ENCODE measurements around the gene TMEM212. TPM values are rescaled to one million over a fixed set of nuclear protein-coding genes. Genes with fewer than 3 reads are reported as not detected.

The TMEM212 gene
- total and polyA plus RNA-seq, 2 donors (not counting 3 experiments of a cell fraction or from before 2014, with no cell fraction given), result not detected

- Histone ChIP-seq H3K9me3 (replicated peaks; ENCODE audit: control insufficient read depth, insufficient read depth, low read length) (no peaks in the 10 kb centered on the region), H3K36me3 (ENCODE audit: control insufficient read depth in 2 of 2, extremely low read depth in 1 of 2, insufficient read depth in 2 of 2, low read length in 2 of 2) (no peaks in the 10 kb centered on the region), H2AFZ (ENCODE audit: low read depth, low read length) (no peak overlapping the region), H3K4me3 (replicated peaks in 1 of 3; ENCODE audit: insufficient read depth in 1 of 3, low read depth in 1 of 3, low read length in 3 of 3) (no peak overlapping the region), H4K20me1 (replicated peaks; ENCODE audit: control insufficient read depth, extremely low read depth, insufficient read depth, low read length) (no peaks in the 10 kb centered on the region), H3K9ac (replicated peaks; ENCODE audit: extremely low read depth, insufficient read depth, low read length) (no peak overlapping the region), H3K27ac (ENCODE audit: insufficient read depth, low read depth, low read length) (no peak overlapping the region), H3K9me1 (replicated peaks; ENCODE audit: control insufficient read depth, extremely low read depth, insufficient read depth, low read length) (no peaks in the 10 kb centered on the region), H3K4me1 (ENCODE audit: control insufficient read depth, extremely low read depth, insufficient read depth, low read length) (peaks cover 5% of the 10 kb centered on the region), H3K27me3 (ENCODE audit: control insufficient read depth in 2 of 2, insufficient read depth in 2 of 2, low read length in 2 of 2) (no peaks in the 10 kb centered on the region), H3K79me2 (ENCODE audit: control insufficient read depth, insufficient read depth, low read length) (no peaks in the 10 kb centered on the region), H3K4me2 (ENCODE audit: insufficient read depth, low read length) (no peak overlapping the region)
- dilution Hi-C loops (cut with MboI; ENCODE audit: extremely low pct_ligation_motif_present, low sequenced_read_pairs) (no loop called here), intact Hi-C loops (cut with micrococcal nuclease) (no loop called here)
- FAIRE-seq, result no peak
- POLR2A ChIA-PET, result no interaction called here
- DNase-seq (ENCODE audit: low read depth, low spot score), result no peak
- BruUV-seq (replicated peaks), result no TSS peak
- TF ChIP-seq GATA2 (IDR thresholded peaks at IDR 0.05; ENCODE audit: insufficient read depth, insufficient read length, low read depth, low read length) (no peak), MYC (IDR thresholded peaks at IDR 0.05; ENCODE audit: low read depth, low read length) (no peak), POLR2AphosphoS5 (IDR thresholded peaks at IDR 0.05; ENCODE audit: insufficient read depth, low read depth, low read length) (no peak), JUN (IDR thresholded peaks at IDR 0.05; ENCODE audit: borderline replicate concordance, insufficient read depth, insufficient read length, low read depth) (no peak), EZH2 (IDR thresholded peaks at IDR 0.05; ENCODE audit: borderline replicate concordance, low read depth, low read length, severe bottlenecking) (no peak), MAX (IDR thresholded peaks at IDR 0.05; ENCODE audit: insufficient read depth, insufficient read length) (no peak), CTCF (IDR thresholded peaks at IDR 0.05; ENCODE audit: extremely low read depth in 1 of 2, insufficient read depth in 1 of 2, low read depth in 1 of 2, low read length in 2 of 2) (no peak), POLR2A (IDR thresholded peaks at IDR 0.05; ENCODE audit: low read depth, low read length) (no peak), FOS (IDR thresholded peaks at IDR 0.05; ENCODE audit: borderline replicate concordance, insufficient read depth, low read length) (no peak)
- CTCF ChIA-PET, result interaction anchor here (1.2 kb wide), 1 partner anchor 18 kb away, joined by 3 read pairs; no protein-coding TSS in a partner anchor
Measured at GRCh38 chr3:171908731-171909130, 65.6 kb downstream of the TMEM212 start.

Other genes starting within 250 kb of the TMEM212 start
- gene PLD1, start 32.9 kb upstream of the TMEM212 start, total RNA-seq, result 75.6 and 108 TPM in 2 replicates
- 35.7 and 42.0 TPM in 2 replicates for gene PLD1, start 32.9 kb upstream of the TMEM212 start, polyA plus RNA-seq
- 295 and 302 TPM in 2 replicates for gene FNDC3B, start 196.2 kb downstream of the TMEM212 start, total RNA-seq
- gene FNDC3B, start 196.2 kb downstream of the TMEM212 start, polyA plus RNA-seq, result 73.3 and 91.6 TPM in 2 replicates

Data from endothelial cell of umbilical vein (primary cell).